Cerebellar nuclear complex (tissue), 1 donor: ENCODE measurements around the gene RAB22A.
A peak's percentile ranks its signal among the peaks of the same experiment; 100 is the strongest.

Experiments used
- DNase-seq, 2 experiments: peaks; one replicate each; lab custom pipeline; 2025; lab: John Stamatoyannopoulos, UW

RAB22A gene

GRCh38 chr20:58309591-58310290 is at the start of gene RAB22A:
TSS of gene RAB22A (plus strand) at chr20:58309715. CDS start at chr20:58309977, 262 bp downstream.
- peak in 1 of 2 experiments; percentile 7 for DNase-seq

- DNase-seq: no peak
Observed at GRCh38 chr20:58260006-58260405, 49.5 kb upstream of the RAB22A start.

GRCh38 chr20:58261660-58262059 is 47.9 kb upstream of the RAB22A start:
- no peak for DNase-seq

GRCh38 chr20:58264271-58264670 is 45.2 kb upstream of the RAB22A start:
- no peak for DNase-seq

GRCh38 chr20:58267389-58268215 is 41.9 kb upstream of the RAB22A start:
- DNase-seq: no peak

GRCh38 chr20:58268421-58268821 is 41.1 kb upstream of the RAB22A start:
- no peak for DNase-seq

- no peak for DNase-seq
Observed at GRCh38 chr20:58268936-58269619, 40.4 kb upstream of the RAB22A start.

GRCh38 chr20:58271606-58272351 is 37.7 kb upstream of the RAB22A start:
- no peak for DNase-seq

GRCh38 chr20:58274384-58274783 is 35.1 kb upstream of the RAB22A start:
- no peak for DNase-seq

- no peak for DNase-seq
Observed at GRCh38 chr20:58277107-58277506, 32.4 kb upstream of the RAB22A start.

GRCh38 chr20:58277578-58278472 is 31.7 kb upstream of the RAB22A start:
- DNase-seq: no peak

- no peak for DNase-seq
Observed at GRCh38 chr20:58286729-58287128, 22.8 kb upstream of the RAB22A start.

- no peak for DNase-seq
Observed at GRCh38 chr20:58287638-58288037, 21.9 kb upstream of the RAB22A start.

- no peak for DNase-seq
Observed at GRCh38 chr20:58289143-58289542, 20.4 kb upstream of the RAB22A start.

- DNase-seq: no peak
Observed at GRCh38 chr20:58293453-58293852, 16.1 kb upstream of the RAB22A start.

GRCh38 chr20:58294497-58295455 is 14.7 kb upstream of the RAB22A start:
- DNase-seq: no peak

- no peak for DNase-seq
Observed at GRCh38 chr20:58296051-58296837, 13.3 kb upstream of the RAB22A start.

GRCh38 chr20:58297394-58297793 is 12.1 kb upstream of the RAB22A start:
- no peak for DNase-seq

- no peak for DNase-seq
Observed at GRCh38 chr20:58300321-58300720, 9.2 kb upstream of the RAB22A start.
